DND-41 (cell line): ENCODE measurements around the gene ZC2HC1B.

Experiments
- ATAC-seq: fragments of 200-7000 bp; cut with Tn5 transposase; 3 replicates; pipeline ENCODE4 v1.9.1; 2021; ENCODE audit warnings: low read depth; ENCODE audit not compliant: insufficient read depth
- DNase-seq: peaks from one replicate; pipeline ENCODE4 v3.0.0-alpha.2; 2020
- H2AFZ ChIP-seq: 2 replicates; pipeline ENCODE4 v1.6.0; 2012; ENCODE audit warnings: low read depth, low read length
- H3K27ac ChIP-seq: 2 replicates; pipeline ENCODE4 v1.5.1; 2012; ENCODE audit warnings: low read length, inconsistent platforms
- H3K27me3 ChIP-seq: fragments of 200-600 bp; sonication (generic); 2 replicates; pipeline ENCODE4 v1.6.0; 2012; ENCODE audit warnings: low read length, mild to moderate bottlenecking, inconsistent platforms; ENCODE audit not compliant: insufficient read depth, poor library complexity
- H3K36me3 ChIP-seq: 2 replicates; pipeline ENCODE4 v1.5.1; 2012; ENCODE audit warnings: low read length, inconsistent platforms; ENCODE audit not compliant: insufficient read depth
- H3K4me1 ChIP-seq: 2 replicates; pipeline ENCODE4 v1.5.1; 2012; ENCODE audit warnings: mild to moderate bottlenecking, low read length; ENCODE audit not compliant: insufficient read depth
- H3K4me2 ChIP-seq: 2 replicates; pipeline ENCODE4 v1.6.0; 2012; ENCODE audit warnings: mild to moderate bottlenecking, moderate library complexity, low read length, inconsistent platforms; ENCODE audit not compliant: insufficient read depth
- H3K4me3 ChIP-seq, 2 experiments: fragments of 200-600 bp in 1 of 2; shearing (Covaris generic) in 1 of 2; 2 replicates each; pipeline ENCODE4 v1.5.1; 2012 to 2016; ENCODE audit warnings: inconsistent platforms in 2 of 2, low read length in 2 of 2, mild to moderate bottlenecking in 2 of 2, low read depth in 1 of 2, moderate library complexity in 1 of 2
- H3K79me2 ChIP-seq: 2 replicates; pipeline ENCODE4 v1.6.0; 2012; ENCODE audit warnings: low read length, inconsistent platforms; ENCODE audit not compliant: insufficient read depth
- H3K9ac ChIP-seq: 2 replicates; pipeline ENCODE4 v1.6.0; 2012; ENCODE audit warnings: low read depth, mild to moderate bottlenecking, inconsistent platforms, low read length, moderate library complexity
- H3K9me3 ChIP-seq: 2 replicates; pipeline ENCODE4 v1.5.1; 2012; ENCODE audit warnings: low read length, moderate library complexity, mild to moderate bottlenecking, inconsistent platforms; ENCODE audit not compliant: insufficient read depth, severe bottlenecking
- H4K20me1 ChIP-seq: 2 replicates; pipeline ENCODE4 v1.6.0; 2012; ENCODE audit warnings: low read length; ENCODE audit not compliant: insufficient read depth
- EZH2 ChIP-seq: IDR thresholded peaks from 3 replicates; pipeline ENCODE4 v1.6.1; 2012; ENCODE audit warnings: borderline replicate concordance, low read depth, mild to moderate bottlenecking, moderate library complexity, low read length, inconsistent platforms; ENCODE audit not compliant: severe bottlenecking
- TF ChIP-seq, protein P1 (sequence below): IDR thresholded peaks from 2 replicates; pipeline ENCODE4 v1.5.1; 2012; ENCODE audit warnings: borderline replicate concordance, low read length, moderate library complexity, mild to moderate bottlenecking; ENCODE audit not compliant: poor library complexity, severe bottlenecking; ENCODE audit errors: extremely low read depth

Gene ZC2HC1B

DNA sequence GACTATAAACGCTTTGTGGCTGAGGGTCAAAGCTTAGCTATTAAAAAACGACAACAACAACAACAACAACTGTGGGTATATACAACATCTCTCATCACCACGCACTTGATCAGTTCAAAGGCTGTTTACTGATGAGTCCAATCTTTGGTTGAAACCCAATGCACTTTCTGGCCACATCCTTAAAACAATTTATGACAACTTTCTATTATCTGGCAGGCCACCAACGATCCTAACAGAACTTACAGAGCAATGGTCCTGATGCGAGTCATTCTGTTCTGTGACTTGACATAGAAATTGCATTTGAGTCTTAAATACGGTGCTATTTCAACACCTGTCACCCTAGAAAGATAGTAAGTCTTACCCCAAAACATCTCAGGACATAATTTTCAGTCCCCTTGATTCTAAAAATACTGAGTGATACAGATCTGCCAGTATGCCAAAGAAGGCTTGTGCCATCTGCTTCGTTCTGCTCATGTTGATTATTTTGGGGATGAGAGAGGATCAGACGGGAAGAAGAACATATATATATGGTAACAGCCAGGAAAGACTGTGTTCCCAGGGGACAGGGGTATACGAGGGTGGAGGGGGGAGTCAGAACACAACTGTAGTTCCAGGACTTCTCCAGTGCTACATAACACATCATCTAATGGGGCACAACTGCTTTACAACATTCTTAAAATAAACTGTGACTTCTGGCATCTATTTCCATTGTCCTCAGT is 87.9 kb downstream of the ZC2HC1B start:
- no peak overlapping the region for H3K4me2 ChIP-seq
- TF ChIP-seq, protein P1, sequence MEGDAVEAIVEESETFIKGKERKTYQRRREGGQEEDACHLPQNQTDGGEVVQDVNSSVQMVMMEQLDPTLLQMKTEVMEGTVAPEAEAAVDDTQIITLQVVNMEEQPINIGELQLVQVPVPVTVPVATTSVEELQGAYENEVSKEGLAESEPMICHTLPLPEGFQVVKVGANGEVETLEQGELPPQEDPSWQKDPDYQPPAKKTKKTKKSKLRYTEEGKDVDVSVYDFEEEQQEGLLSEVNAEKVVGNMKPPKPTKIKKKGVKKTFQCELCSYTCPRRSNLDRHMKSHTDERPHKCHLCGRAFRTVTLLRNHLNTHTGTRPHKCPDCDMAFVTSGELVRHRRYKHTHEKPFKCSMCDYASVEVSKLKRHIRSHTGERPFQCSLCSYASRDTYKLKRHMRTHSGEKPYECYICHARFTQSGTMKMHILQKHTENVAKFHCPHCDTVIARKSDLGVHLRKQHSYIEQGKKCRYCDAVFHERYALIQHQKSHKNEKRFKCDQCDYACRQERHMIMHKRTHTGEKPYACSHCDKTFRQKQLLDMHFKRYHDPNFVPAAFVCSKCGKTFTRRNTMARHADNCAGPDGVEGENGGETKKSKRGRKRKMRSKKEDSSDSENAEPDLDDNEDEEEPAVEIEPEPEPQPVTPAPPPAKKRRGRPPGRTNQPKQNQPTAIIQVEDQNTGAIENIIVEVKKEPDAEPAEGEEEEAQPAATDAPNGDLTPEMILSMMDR, result no peak
- no peak for TF ChIP-seq EZH2

DNA sequence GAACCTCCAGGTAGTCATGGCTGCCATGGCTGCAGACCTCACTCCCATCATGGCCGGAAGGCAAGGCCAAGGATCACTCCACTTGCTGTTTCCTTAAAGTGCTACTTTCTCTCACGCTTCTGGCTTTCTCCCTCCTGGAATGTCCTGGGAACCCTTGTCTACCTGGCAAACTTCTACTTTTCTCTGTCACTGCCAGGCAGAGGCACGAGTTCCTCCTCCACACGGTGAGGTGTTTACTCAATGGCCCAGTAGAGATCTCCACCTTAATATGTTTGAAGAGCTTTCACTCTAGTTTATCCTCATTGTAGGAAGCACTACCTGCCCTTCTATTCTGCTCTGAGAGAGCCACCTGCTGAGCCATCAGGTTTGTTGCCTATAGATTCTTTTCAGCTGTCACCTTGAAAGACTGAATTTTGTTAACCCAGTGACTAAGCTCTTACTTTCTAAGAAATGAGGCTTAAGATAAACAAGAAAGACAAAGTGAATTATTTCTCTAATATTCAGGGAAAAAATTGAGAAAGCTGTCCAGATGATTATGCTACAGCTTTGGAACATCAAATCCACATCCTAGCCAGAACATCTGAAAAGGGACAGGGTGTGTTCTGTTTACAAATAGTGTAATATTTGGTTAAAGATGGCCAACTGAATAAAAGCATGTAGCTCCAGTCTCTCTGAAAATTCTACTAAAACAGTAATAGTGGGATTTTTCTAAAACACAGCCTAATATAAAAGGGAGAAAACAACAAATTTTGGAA is 88.8 kb downstream of the ZC2HC1B start:
- H3K4me2 ChIP-seq, result no peak overlapping the region
- H3K4me3 ChIP-seq, result no peak overlapping the region
- no peaks in the 10 kb centered on the region for H4K20me1 ChIP-seq
- H3K9ac ChIP-seq, result no peak overlapping the region
- DNase-seq (no peak), ATAC-seq (no peak)
- no peak overlapping the region for H2AFZ ChIP-seq
- no peaks in the 10 kb centered on the region for H3K4me1 ChIP-seq
- no peaks in the 10 kb centered on the region for H3K79me2 ChIP-seq
- H3K27me3 ChIP-seq, result peaks cover 3% of the 10 kb centered on the region
- no peak overlapping the region for H3K27ac ChIP-seq
- H3K9me3 ChIP-seq, result no peaks in the 10 kb centered on the region
- TF ChIP-seq EZH2, result no peak
- TF ChIP-seq, protein P1, result no peak
- H3K36me3 ChIP-seq, result no peaks in the 10 kb centered on the region

More for the DNA sequence above, 87.9 kb downstream of the ZC2HC1B start:
- H3K79me2 ChIP-seq, result no peaks in the 10 kb centered on the region
- ATAC-seq (no peak), DNase-seq (no peak)
- no peak overlapping the region for H3K4me3 ChIP-seq
- no peak overlapping the region for H3K27ac ChIP-seq
- no peaks in the 10 kb centered on the region for H3K36me3 ChIP-seq
- no peaks in the 10 kb centered on the region for H3K9me3 ChIP-seq
- no peaks in the 10 kb centered on the region for H4K20me1 ChIP-seq
- no peak overlapping the region for H3K9ac ChIP-seq
- H3K27me3 ChIP-seq, result peaks cover 3% of the 10 kb centered on the region
- H3K4me1 ChIP-seq, result no peaks in the 10 kb centered on the region
- no peak overlapping the region for H2AFZ ChIP-seq

- TF ChIP-seq, protein P1, result no peak
- TF ChIP-seq EZH2, result no peak
- ATAC-seq (no peak), DNase-seq (no peak)
- Histone ChIP-seq H3K9me3 (no peaks in the 10 kb centered on the region), H4K20me1 (no peaks in the 10 kb centered on the region), H3K36me3 (no peaks in the 10 kb centered on the region), H3K27me3 (peaks cover 3% of the 10 kb centered on the region), H2AFZ (no peak overlapping the region), H3K79me2 (no peaks in the 10 kb centered on the region), H3K4me2 (no peak overlapping the region), H3K9ac (no peak overlapping the region), H3K4me3 (no peak overlapping the region), H3K27ac (no peak overlapping the region), H3K4me1 (no peaks in the 10 kb centered on the region)
Observed at GRCh38 chr6:143953922-143954321, 89.6 kb downstream of the ZC2HC1B start.
